Measurements from ENCODE around the gene RASSF6. TPM values are rescaled to one million over a fixed set of nuclear protein-coding genes. Genes with fewer than 3 reads are reported as not detected.

Gene RASSF6
- total and polyA plus RNA-seq, 4 donors = 1.2 to 7.6 (median 2.0) TPM

DNA sequence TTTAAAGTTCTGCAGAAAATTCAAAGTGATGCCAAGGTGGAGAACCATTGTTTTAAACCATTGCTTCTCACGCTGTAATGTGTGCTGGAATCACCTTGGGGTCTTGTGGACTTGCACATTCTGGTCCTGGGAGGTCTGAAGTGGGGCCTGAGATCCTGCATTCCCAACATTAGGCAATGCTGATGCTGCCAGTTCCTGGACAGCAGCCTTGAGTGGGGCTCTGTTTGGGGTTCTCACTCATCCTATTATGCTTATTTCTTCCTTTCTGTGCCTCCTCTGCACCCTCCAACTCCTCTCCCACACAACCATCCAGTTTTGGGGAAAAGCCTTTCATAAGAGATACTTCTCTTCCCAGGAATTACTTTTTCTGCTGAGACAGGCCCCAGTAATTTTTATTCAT, 44.2 kb upstream of the RASSF6 start:
- no peak for ATAC-seq (ENCODE audit: insufficient read depth, low FRiP score)
- no peak overlapping the region for H3K27ac ChIP-seq (ENCODE audit: low read depth in 1 of 2, low read length in 1 of 2)
- no peak overlapping the region for H3K9ac ChIP-seq (ENCODE audit: insufficient read depth in 1 of 2, low read length in 2 of 2)
- H3K9me3 ChIP-seq (ENCODE audit: control insufficient read depth in 4 of 4, insufficient read depth in 3 of 4, low read length in 3 of 4) = no peaks in the 10 kb centered on the region
- no peak overlapping the region for H3K4me3 ChIP-seq
- WGBS, 2 donors = 89 to 90% methylated on average over 1 of the region's 1 CpG
- no peaks in the 10 kb centered on the region for H3K36me3 ChIP-seq (ENCODE audit: control insufficient read depth in 4 of 4, insufficient read depth in 4 of 4, low read length in 4 of 4)
- no peaks in the 10 kb centered on the region for H3K27me3 ChIP-seq (ENCODE audit: control insufficient read depth in 3 of 3, insufficient read depth in 3 of 3, low read length in 2 of 3)
- no peak for DNase-seq
- TF ChIP-seq, protein P1, sequence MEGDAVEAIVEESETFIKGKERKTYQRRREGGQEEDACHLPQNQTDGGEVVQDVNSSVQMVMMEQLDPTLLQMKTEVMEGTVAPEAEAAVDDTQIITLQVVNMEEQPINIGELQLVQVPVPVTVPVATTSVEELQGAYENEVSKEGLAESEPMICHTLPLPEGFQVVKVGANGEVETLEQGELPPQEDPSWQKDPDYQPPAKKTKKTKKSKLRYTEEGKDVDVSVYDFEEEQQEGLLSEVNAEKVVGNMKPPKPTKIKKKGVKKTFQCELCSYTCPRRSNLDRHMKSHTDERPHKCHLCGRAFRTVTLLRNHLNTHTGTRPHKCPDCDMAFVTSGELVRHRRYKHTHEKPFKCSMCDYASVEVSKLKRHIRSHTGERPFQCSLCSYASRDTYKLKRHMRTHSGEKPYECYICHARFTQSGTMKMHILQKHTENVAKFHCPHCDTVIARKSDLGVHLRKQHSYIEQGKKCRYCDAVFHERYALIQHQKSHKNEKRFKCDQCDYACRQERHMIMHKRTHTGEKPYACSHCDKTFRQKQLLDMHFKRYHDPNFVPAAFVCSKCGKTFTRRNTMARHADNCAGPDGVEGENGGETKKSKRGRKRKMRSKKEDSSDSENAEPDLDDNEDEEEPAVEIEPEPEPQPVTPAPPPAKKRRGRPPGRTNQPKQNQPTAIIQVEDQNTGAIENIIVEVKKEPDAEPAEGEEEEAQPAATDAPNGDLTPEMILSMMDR (IDR thresholded peaks at IDR 0.05; ENCODE audit: control extremely low read depth, extremely low read depth) = no peak
- H3K4me1 ChIP-seq (ENCODE audit: control insufficient read depth in 5 of 5, insufficient read depth in 5 of 5, low read length in 5 of 5) = peaks cover 0 to 4% (median 0%) of the 10 kb centered on the region in 5 donors

DNA sequence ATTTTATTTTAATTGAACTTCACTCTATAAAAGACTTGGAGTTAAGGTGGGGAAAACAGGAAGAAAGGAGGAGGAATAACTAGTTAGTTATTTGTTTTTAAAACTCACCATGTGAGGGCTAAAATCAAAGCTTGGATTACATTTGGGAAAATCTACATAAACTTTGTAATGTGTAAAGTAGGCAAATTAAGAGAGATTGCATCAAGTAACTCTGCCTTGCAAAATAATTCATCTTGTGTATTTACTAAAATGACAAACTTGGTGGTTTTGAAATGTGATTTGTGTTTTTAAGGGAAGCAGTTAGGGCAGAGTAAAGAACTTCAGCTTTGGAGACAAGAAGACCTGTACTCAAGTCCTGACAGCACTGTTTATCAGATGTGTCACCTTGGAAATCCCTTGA, 43.3 kb upstream of the RASSF6 start:
- TF ChIP-seq, protein P1 (IDR thresholded peaks at IDR 0.05; ENCODE audit: control extremely low read depth, extremely low read depth) = no peak
- no peak for ATAC-seq (ENCODE audit: insufficient read depth, low FRiP score)

DNA sequence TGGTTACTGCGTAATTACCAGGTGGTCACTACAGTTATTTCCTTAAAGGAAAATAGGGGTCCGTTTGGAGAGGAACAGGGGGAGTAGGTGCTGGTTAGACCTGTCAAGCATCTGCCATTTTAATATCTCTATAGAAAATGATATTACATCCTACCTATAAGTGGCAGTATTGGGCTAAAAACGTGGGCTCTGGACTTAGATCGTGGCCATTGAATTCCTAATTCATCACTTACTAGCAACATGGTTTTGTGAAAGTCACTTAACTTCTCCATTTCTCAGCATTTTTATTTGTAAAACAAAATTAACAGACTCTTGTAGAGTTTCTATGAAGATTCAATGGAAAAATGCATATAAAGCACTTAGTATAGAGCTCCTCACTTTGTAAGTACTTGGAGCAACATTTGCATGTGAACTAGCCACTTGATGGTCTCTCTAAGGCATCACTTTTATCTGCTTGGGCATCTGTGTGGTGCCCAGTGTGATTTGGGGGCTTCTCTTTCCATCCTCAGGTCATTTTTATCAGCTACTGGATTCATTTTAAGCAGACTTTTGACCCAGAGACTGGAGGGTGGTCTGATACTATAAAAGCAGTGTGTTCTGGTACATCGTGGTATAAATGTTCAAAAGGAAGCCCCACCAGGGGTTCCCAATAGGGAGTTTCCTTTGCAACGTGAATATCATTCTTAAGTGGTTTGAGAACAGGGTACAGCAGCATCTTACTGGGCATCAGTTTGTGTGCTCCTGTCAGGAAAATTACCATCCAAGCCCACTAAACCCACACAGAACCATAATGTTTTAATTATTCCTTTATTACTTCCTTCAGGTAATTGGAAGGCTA, 42.7 kb upstream of the RASSF6 start:
- no peaks in the 10 kb centered on the region for H3K9me3 ChIP-seq (ENCODE audit: control insufficient read depth in 4 of 4, insufficient read depth in 3 of 4, low read length in 3 of 4)
- TF ChIP-seq, protein P1 (IDR thresholded peaks at IDR 0.05; ENCODE audit: control extremely low read depth, extremely low read depth) = peak; percentile 15
- H3K27ac ChIP-seq (ENCODE audit: low read depth in 1 of 2, low read length in 1 of 2) = no peak overlapping the region
- no peak overlapping the region for H3K9ac ChIP-seq (ENCODE audit: insufficient read depth in 1 of 2, low read length in 2 of 2)
- no peaks in the 10 kb centered on the region for H3K36me3 ChIP-seq (ENCODE audit: control insufficient read depth in 4 of 4, insufficient read depth in 4 of 4, low read length in 4 of 4)
- H3K27me3 ChIP-seq (ENCODE audit: control insufficient read depth in 3 of 3, insufficient read depth in 3 of 3, low read length in 2 of 3) = no peaks in the 10 kb centered on the region
- DNase-seq = peak in 2 of 3 donors; percentile 55 to 58
- no peaks in the 10 kb centered on the region for H3K4me1 ChIP-seq (ENCODE audit: control insufficient read depth in 5 of 5, insufficient read depth in 5 of 5, low read length in 5 of 5)
- 23 to 24% methylated on average over 6 of the region's 6 CpGs for WGBS, 2 donors
- ATAC-seq (ENCODE audit: insufficient read depth, low FRiP score) = peak; percentile 72
- no peak overlapping the region for H3K4me3 ChIP-seq

More for the DNA sequence above, 43.3 kb upstream of the RASSF6 start:
- no peak for DNase-seq
- H3K4me3 ChIP-seq = no peak overlapping the region
- no peaks in the 10 kb centered on the region for H3K9me3 ChIP-seq (ENCODE audit: control insufficient read depth in 4 of 4, insufficient read depth in 3 of 4, low read length in 3 of 4)
- no peaks in the 10 kb centered on the region for H3K4me1 ChIP-seq (ENCODE audit: control insufficient read depth in 5 of 5, insufficient read depth in 5 of 5, low read length in 5 of 5)
- no peak overlapping the region for H3K9ac ChIP-seq (ENCODE audit: insufficient read depth in 1 of 2, low read length in 2 of 2)
- H3K36me3 ChIP-seq (ENCODE audit: control insufficient read depth in 4 of 4, insufficient read depth in 4 of 4, low read length in 4 of 4) = no peaks in the 10 kb centered on the region
- no peaks in the 10 kb centered on the region for H3K27me3 ChIP-seq (ENCODE audit: control insufficient read depth in 3 of 3, insufficient read depth in 3 of 3, low read length in 2 of 3)
- H3K27ac ChIP-seq (ENCODE audit: low read depth in 1 of 2, low read length in 1 of 2) = no peak overlapping the region

Data from lung (tissue), 12 donors.